SK-N-SH treated with all-trans-retinoic acid at 6 μM for 48 hours (cell line): Measurements from ENCODE around the gene ROBO2.

Source experiments
- ATAC-seq: fragments of 200-7000 bp; cut with Tn5 transposase; 3 replicates; pipeline ENCODE4 v1.9.1; 2020; ENCODE audit warnings: mild to moderate bottlenecking, moderate library complexity
- BACH2 ChIP-seq: fragments of 250-450 bp; sonication (Bioruptor Pico); IDR thresholded peaks from 2 replicates; pipeline ENCODE4 v1.9.0; 2021; ENCODE audit warnings: mild to moderate bottlenecking, borderline replicate concordance
- CSDC2 ChIP-seq: fragments of 250-450 bp; sonication (Bioruptor Pico); IDR thresholded peaks from 2 replicates; pipeline ENCODE4 v1.5.0; 2020; ENCODE audit warnings: mild to moderate bottlenecking, moderate library complexity
- ESRRG ChIP-seq: fragments of 250-450 bp; sonication (Bioruptor Pico); IDR thresholded peaks from 2 replicates; pipeline ENCODE4 v1.6.1; 2021; ENCODE audit warnings: mild to moderate bottlenecking
- GLIS3 ChIP-seq: fragments of 250-450 bp; sonication (Bioruptor Pico); IDR thresholded peaks from 2 replicates; pipeline ENCODE4 v1.5.0; 2020; ENCODE audit warnings: mild to moderate bottlenecking, moderate library complexity
- OSR1 ChIP-seq: fragments of 250-450 bp; sonication (Bioruptor Pico); IDR thresholded peaks from 2 replicates; pipeline ENCODE4 v1.8.0; 2022; ENCODE audit warnings: moderate library complexity, mild to moderate bottlenecking, inconsistent platforms
- PPARA ChIP-seq: fragments of 250-450 bp; sonication (Bioruptor Pico); IDR thresholded peaks from 2 replicates; pipeline ENCODE4 v1.5.0; 2020; ENCODE audit warnings: mild to moderate bottlenecking, borderline replicate concordance
- RARB ChIP-seq: fragments of 250-450 bp; sonication (Bioruptor Pico); IDR thresholded peaks from 2 replicates; pipeline ENCODE4 v1.8.0; 2021; ENCODE audit warnings: mild to moderate bottlenecking, moderate library complexity
- SNAI2 ChIP-seq: fragments of 250-450 bp; sonication (Bioruptor Pico); IDR thresholded peaks from 2 replicates; pipeline ENCODE4 v1.5.0; 2020; ENCODE audit warnings: mild to moderate bottlenecking, moderate library complexity
- TCF4 ChIP-seq: fragments of 250-450 bp; sonication (Bioruptor Pico); IDR thresholded peaks from 2 replicates; pipeline ENCODE4 v1.8.0; 2021; ENCODE audit warnings: mild to moderate bottlenecking, moderate library complexity, borderline replicate concordance
- TOX ChIP-seq: fragments of 250-450 bp; sonication (Bioruptor Pico); IDR thresholded peaks from 2 replicates; pipeline ENCODE4 v1.8.0; 2021; ENCODE audit warnings: mild to moderate bottlenecking, moderate library complexity, borderline replicate concordance
- ZC3H10 ChIP-seq: fragments of 250-450 bp; sonication (Bioruptor Pico); IDR thresholded peaks from 2 replicates; pipeline ENCODE4 v1.5.1; 2021; ENCODE audit warnings: mild to moderate bottlenecking, moderate library complexity
- ZFP3 ChIP-seq: fragments of 250-450 bp; sonication (Bioruptor Pico); IDR thresholded peaks from 2 replicates; pipeline ENCODE4 v1.5.0; 2020; ENCODE audit warnings: mild to moderate bottlenecking, moderate library complexity
- ZFP30 ChIP-seq: fragments of 450-650 bp; formaldehyde crosslinking; IDR thresholded peaks from 2 replicates; pipeline ENCODE4 v1.5.0; 2022; ENCODE audit warnings: mild to moderate bottlenecking, moderate library complexity
- ZNF565 ChIP-seq: fragments of 450-650 bp; formaldehyde crosslinking; conservative IDR thresholded peaks from 2 replicates; pipeline ENCODE4 v1.5.0; 2020; ENCODE audit warnings: low read depth, mild to moderate bottlenecking, moderate library complexity
- ZNF8 ChIP-seq: fragments of 450-650 bp; formaldehyde crosslinking; IDR thresholded peaks from 2 replicates; pipeline ENCODE4 v1.5.0; 2020; ENCODE audit warnings: mild to moderate bottlenecking, moderate library complexity
- TF ChIP-seq, protein P1 (sequence below): fragments of 250-450 bp; sonication (Bioruptor Pico); IDR thresholded peaks from 2 replicates; pipeline ENCODE4 v1.5.1; 2021; ENCODE audit warnings: mild to moderate bottlenecking, moderate library complexity
- TF ChIP-seq, protein P2 (sequence below): fragments of 250-450 bp; sonication (Bioruptor Pico); IDR thresholded peaks from 2 replicates; pipeline ENCODE4 v1.5.1; 2020; ENCODE audit warnings: low read depth, mild to moderate bottlenecking, moderate library complexity
- TF ChIP-seq, protein P3 (sequence below): fragments of 250-450 bp; sonication (Bioruptor Pico); IDR thresholded peaks from 2 replicates; pipeline ENCODE4 v1.8.0; 2020; ENCODE audit warnings: mild to moderate bottlenecking, moderate library complexity, borderline replicate concordance
- TF ChIP-seq, protein P4 (sequence below): fragments of 250-450 bp; sonication (Bioruptor Pico); IDR thresholded peaks from 2 replicates; pipeline ENCODE4 v1.5.0; 2020; ENCODE audit warnings: mild to moderate bottlenecking, moderate library complexity
- TF ChIP-seq, protein P5 (sequence below): fragments of 250-450 bp; sonication (Bioruptor Pico); IDR thresholded peaks from 2 replicates; pipeline ENCODE4 v1.8.0; 2021; ENCODE audit warnings: low read depth, mild to moderate bottlenecking, moderate library complexity, borderline replicate concordance

ROBO2 gene

DNA sequence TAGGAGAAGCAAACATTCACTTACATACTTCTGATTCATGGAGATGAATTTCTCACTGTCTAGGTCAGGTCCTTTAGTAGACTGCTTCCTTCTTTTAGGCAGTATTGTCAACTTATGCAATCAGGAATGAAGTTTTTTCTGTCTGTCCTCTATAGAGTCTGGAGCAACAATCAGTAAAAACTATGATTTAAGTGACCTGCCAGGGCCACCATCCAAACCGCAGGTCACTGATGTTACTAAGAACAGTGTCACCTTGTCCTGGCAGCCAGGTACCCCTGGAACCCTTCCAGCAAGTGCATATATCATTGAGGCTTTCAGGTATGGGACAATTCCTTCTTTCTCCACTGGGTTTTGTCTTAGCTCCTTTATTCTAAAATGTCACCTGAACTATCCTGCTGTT, 523.1 kb downstream of the ROBO2 start (continued):
- TF ChIP-seq SNAI2 (CRISPR knock-in tag) (no peak), ZNF565 (CRISPR knock-in tag) (no peak)

DNA sequence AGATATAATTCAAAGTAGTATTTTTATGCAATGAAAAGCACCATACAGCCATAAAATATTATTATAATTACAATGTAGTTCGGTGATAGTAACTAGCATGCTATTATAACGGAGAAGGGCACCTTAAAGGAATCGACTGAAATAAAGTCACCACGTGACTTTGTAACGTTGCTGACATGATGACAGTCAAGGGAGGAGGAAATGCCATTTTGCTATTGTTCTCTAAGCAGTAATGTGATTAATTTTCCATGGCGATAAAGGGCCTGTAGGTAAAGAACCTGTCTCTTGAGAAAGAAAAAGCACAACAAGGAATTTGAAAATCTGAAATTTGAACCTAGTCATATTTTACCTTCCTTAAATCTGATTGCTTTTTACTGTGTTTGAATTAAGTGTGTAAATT, 526.2 kb downstream of the ROBO2 start:
- no peak for ATAC-seq
- no peak for TF ChIP-seq PPARA (CRISPR knock-in tag)
- TF ChIP-seq, protein P1, sequence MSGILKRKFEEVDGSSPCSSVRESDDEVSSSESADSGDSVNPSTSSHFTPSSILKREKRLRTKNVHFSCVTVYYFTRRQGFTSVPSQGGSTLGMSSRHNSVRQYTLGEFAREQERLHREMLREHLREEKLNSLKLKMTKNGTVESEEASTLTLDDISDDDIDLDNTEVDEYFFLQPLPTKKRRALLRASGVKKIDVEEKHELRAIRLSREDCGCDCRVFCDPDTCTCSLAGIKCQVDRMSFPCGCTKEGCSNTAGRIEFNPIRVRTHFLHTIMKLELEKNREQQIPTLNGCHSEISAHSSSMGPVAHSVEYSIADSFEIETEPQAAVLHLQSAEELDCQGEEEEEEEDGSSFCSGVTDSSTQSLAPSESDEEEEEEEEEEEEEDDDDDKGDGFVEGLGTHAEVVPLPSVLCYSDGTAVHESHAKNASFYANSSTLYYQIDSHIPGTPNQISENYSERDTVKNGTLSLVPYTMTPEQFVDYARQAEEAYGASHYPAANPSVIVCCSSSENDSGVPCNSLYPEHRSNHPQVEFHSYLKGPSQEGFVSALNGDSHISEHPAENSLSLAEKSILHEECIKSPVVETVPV (CRISPR knock-in tag) = no peak
- TF ChIP-seq ZFP30 (CRISPR knock-in tag) = no peak
- TF ChIP-seq ZNF8 (CRISPR knock-in tag) = no peak
- TF ChIP-seq, protein P2, sequence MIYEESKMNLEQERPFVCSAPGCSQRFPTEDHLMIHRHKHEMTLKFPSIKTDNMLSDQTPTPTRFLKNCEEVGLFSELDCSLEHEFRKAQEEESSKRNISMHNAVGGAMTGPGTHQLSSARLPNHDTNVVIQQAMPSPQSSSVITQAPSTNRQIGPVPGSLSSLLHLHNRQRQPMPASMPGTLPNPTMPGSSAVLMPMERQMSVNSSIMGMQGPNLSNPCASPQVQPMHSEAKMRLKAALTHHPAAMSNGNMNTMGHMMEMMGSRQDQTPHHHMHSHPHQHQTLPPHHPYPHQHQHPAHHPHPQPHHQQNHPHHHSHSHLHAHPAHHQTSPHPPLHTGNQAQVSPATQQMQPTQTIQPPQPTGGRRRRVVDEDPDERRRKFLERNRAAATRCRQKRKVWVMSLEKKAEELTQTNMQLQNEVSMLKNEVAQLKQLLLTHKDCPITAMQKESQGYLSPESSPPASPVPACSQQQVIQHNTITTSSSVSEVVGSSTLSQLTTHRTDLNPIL (CRISPR knock-in tag) = no peak
- no peak for TF ChIP-seq GLIS3 (CRISPR knock-in tag)
- no peak for TF ChIP-seq ZC3H10 (CRISPR knock-in tag)
- TF ChIP-seq TOX (CRISPR knock-in tag) = no peak
- no peak for TF ChIP-seq CSDC2 (CRISPR knock-in tag)
- TF ChIP-seq, protein P3, sequence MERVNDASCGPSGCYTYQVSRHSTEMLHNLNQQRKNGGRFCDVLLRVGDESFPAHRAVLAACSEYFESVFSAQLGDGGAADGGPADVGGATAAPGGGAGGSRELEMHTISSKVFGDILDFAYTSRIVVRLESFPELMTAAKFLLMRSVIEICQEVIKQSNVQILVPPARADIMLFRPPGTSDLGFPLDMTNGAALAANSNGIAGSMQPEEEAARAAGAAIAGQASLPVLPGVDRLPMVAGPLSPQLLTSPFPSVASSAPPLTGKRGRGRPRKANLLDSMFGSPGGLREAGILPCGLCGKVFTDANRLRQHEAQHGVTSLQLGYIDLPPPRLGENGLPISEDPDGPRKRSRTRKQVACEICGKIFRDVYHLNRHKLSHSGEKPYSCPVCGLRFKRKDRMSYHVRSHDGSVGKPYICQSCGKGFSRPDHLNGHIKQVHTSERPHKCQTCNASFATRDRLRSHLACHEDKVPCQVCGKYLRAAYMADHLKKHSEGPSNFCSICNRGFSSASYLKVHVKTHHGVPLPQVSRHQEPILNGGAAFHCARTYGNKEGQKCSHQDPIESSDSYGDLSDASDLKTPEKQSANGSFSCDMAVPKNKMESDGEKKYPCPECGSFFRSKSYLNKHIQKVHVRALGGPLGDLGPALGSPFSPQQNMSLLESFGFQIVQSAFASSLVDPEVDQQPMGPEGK = no peak
- TF ChIP-seq SNAI2 (CRISPR knock-in tag) = no peak
- TF ChIP-seq BACH2 (CRISPR knock-in tag) = no peak
- TF ChIP-seq, protein P4, sequence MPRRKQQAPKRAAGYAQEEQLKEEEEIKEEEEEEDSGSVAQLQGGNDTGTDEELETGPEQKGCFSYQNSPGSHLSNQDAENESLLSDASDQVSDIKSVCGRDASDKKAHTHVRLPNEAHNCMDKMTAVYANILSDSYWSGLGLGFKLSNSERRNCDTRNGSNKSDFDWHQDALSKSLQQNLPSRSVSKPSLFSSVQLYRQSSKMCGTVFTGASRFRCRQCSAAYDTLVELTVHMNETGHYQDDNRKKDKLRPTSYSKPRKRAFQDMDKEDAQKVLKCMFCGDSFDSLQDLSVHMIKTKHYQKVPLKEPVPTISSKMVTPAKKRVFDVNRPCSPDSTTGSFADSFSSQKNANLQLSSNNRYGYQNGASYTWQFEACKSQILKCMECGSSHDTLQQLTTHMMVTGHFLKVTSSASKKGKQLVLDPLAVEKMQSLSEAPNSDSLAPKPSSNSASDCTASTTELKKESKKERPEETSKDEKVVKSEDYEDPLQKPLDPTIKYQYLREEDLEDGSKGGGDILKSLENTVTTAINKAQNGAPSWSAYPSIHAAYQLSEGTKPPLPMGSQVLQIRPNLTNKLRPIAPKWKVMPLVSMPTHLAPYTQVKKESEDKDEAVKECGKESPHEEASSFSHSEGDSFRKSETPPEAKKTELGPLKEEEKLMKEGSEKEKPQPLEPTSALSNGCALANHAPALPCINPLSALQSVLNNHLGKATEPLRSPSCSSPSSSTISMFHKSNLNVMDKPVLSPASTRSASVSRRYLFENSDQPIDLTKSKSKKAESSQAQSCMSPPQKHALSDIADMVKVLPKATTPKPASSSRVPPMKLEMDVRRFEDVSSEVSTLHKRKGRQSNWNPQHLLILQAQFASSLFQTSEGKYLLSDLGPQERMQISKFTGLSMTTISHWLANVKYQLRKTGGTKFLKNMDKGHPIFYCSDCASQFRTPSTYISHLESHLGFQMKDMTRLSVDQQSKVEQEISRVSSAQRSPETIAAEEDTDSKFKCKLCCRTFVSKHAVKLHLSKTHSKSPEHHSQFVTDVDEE (CRISPR knock-in tag) = no peak
- TF ChIP-seq, protein P5, sequence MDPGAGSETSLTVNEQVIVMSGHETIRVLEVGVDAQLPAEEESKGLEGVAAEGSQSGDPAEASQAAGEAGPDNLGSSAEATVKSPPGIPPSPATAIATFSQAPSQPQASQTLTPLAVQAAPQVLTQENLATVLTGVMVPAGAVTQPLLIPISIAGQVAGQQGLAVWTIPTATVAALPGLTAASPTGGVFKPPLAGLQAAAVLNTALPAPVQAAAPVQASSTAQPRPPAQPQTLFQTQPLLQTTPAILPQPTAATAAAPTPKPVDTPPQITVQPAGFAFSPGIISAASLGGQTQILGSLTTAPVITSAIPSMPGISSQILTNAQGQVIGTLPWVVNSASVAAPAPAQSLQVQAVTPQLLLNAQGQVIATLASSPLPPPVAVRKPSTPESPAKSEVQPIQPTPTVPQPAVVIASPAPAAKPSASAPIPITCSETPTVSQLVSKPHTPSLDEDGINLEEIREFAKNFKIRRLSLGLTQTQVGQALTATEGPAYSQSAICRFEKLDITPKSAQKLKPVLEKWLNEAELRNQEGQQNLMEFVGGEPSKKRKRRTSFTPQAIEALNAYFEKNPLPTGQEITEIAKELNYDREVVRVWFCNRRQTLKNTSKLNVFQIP (CRISPR knock-in tag) = no peak
- TF ChIP-seq ZNF565 (CRISPR knock-in tag) = no peak
- TF ChIP-seq RARB (CRISPR knock-in tag) = no peak
- no peak for TF ChIP-seq ESRRG (CRISPR knock-in tag)
- no peak for TF ChIP-seq ZFP3 (CRISPR knock-in tag)
- TF ChIP-seq OSR1 (CRISPR knock-in tag) = no peak
- TF ChIP-seq TCF4 = no peak

DNA sequence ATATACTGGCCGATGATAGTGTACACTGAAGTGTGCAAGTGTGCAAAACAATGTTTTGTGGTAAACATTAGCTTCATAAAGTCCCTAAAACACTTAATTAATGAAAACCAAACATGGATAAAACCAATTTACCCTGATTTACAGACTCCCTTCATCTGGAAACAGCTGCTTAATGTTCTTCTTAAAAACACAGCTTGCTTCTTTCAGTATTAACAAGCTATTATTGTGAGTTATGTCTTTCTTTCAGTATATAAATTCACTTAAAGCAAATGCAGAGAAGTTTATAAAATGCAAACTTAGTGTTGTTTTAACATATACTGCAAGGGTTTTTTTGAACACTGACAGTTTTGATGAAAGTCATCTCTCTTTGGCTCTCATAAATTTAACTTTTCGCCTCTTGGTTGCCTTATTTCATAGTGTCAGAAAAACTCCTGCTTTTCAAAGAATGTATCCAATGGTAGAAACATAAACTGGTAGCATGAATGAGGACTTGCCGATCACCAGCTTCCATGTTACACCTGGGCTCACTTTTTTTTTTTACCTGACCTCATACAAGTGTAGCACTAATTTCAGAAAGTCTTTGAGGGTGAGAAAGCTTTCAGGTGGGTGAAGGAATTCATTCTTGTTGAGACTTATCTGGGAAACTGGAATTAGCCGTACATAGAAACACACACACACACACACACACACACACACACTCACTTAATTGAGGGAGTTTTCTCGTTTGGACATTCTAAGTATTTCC, 532.2 kb downstream of the ROBO2 start:
- no peak for ATAC-seq
- TF ChIP-seq OSR1 (CRISPR knock-in tag) (no peak), SNAI2 (CRISPR knock-in tag) (no peak), ZNF565 (CRISPR knock-in tag) (no peak), TCF4 (no peak), PPARA (CRISPR knock-in tag) (no peak), ZFP3 (CRISPR knock-in tag) (no peak), ESRRG (CRISPR knock-in tag) (no peak)
- TF ChIP-seq, protein P3 = no peak
- TF ChIP-seq, protein P1 (CRISPR knock-in tag) = no peak
- TF ChIP-seq, protein P5 (CRISPR knock-in tag) = no peak
